T-helper 1 cell (primary cell): Measurements from ENCODE around the gene TNK1.

Experiments
- DNase-seq, 5 donors: peaks; one replicate each; pipeline ENCODE4 v3.0.0-alpha.2; 2012 to 2020

The TNK1 gene

GRCh38 chr17:7437369-7437863 lies 56.5 kb downstream of the TNK1 start:
- no peak for DNase-seq

GRCh38 chr17:7437950-7438614 lies 57.2 kb downstream of the TNK1 start:
- peak in 3 of 5 donors; percentile 39 to 50 (median 43) for DNase-seq

DNA sequence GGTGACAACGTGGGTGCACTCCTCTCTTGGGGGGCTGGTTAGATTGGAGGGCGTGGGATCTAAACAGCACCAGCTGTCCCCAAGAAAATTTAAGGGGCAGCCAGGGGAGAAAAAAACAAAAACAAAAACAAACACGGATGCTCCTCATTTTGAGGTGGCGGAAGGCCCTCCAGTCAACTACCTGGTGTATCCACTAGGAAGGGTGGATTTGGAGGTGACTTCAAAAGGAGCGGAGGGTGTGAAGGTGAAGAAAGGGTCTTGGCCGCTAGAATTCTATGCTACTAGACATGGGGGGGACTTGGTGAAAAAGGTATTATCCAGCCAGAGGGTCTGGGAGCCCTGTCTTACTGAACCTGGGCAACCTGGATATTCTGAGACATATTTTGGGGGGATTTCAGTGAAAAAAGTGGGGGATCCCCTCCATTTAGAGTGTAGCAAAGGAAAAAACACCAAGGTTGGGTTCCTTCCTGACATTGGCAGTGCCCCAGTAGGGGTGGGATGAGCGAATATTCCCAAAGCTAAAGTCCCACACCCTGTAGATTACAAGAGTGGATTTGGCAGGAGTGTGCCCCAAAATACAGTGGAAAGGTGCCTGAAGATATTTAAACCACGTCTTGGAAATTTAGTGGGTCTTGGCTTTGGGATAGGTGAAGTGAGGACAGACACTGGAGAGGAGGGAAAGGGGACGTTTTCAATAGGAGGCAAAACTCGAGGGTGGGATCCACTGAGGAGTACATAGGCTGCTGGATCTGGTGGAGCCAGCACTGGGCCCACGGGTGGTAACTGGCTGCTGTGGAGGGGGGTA lies 58.0 kb downstream of the TNK1 start:
- no peak for DNase-seq
